Skeletal muscle satellite cell (primary cell): ENCODE measurements around the gene RFFL.
A peak's percentile ranks its signal among the peaks of the same experiment; 100 is the strongest.
"Not testable (repeated sequence)": the region's sequence is repeated elsewhere in the genome, so short reads cannot be mapped to it uniquely, and the experiment has no call there.

Experiments
- H3K27me3 ChIP-seq: 2 replicates; pipeline ENCODE4 v1.7.0; 2013; ENCODE audit warnings: low read length; ENCODE audit not compliant: control insufficient read depth, insufficient read depth
- H3K36me3 ChIP-seq: 2 replicates; pipeline ENCODE4 v1.7.0; 2013; ENCODE audit warnings: mild to moderate bottlenecking, control low read depth, low read length; ENCODE audit not compliant: insufficient read depth
- H3K4me1 ChIP-seq: 2 replicates; pipeline ENCODE4 v1.7.0; 2013; ENCODE audit warnings: low read length; ENCODE audit not compliant: control insufficient read depth, insufficient read depth
- H3K4me2 ChIP-seq: 2 replicates; pipeline ENCODE4 v1.7.0; 2013; ENCODE audit warnings: mild to moderate bottlenecking, low read length
- H3K4me3 ChIP-seq: 2 replicates; pipeline ENCODE4 v1.7.0; 2013; ENCODE audit warnings: low read length
- H3K9ac ChIP-seq: 2 replicates; pipeline ENCODE4 v1.7.0; 2013; ENCODE audit warnings: mild to moderate bottlenecking, low read depth, low read length, moderate library complexity
- H3K9me3 ChIP-seq: replicated peaks from 2 replicates; pipeline ENCODE4 v1.7.0; 2013; ENCODE audit warnings: mild to moderate bottlenecking, control low read depth, low read length

Gene RFFL

DNA sequence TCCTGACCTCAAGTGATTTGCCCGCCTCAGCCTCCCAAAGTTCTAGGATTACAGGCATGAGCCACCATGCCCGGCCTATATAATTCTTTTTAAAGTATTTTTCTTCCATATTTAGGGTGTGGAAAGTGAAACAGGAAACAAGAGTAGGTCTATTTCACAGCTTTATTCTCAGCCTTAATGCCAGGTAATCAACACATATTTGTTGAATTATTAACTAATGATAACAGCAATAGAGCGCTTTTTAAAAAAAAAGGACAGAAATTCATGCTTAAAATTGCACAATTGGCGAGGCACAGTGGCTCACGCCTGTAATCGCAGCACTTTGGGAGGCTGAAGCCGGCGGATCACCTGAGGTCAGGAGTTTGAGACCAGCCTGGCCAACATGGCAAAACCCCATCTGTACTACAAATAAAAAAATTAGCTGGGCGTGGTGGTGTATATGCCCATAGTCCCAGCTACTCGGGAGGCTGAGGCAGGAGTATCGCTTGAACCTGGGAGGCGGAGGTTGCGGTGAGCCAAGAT lies 18.0 kb downstream of the RFFL start:
- H3K36me3 ChIP-seq, H3K27me3 ChIP-seq, H3K4me3 ChIP-seq, H3K4me2 ChIP-seq, H3K9me3 ChIP-seq, H3K9ac ChIP-seq: not testable (repeated sequence)
- H3K4me1 ChIP-seq = peaks cover 16% of the 10 kb centered on the region

DNA sequence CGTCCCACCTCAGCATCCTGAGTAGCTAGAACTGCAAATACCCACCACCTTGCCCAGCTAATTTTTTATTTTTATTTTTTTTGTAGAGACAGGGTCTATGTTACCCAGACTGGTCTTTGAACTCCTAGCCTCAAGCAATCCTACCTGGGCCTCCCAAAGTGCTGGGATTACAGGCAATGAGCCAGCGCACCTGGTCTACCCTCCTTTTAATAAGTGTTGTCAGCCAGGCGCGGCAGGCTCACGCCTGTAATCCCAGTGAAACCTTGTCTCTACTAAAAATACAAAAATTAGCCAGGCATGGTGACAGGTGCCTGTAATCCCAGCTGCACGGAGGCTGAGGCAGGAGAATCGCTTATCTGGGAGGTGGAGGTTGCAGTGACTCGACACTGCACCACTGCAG lies 19.3 kb downstream of the RFFL start:
- no peaks in the 10 kb centered on the region for H3K27me3 ChIP-seq
- H3K9me3 ChIP-seq = no peaks in the 10 kb centered on the region
- H3K36me3 ChIP-seq = peaks cover 3% of the 10 kb centered on the region
- H3K9ac ChIP-seq = no peak overlapping the region
- no peak overlapping the region for H3K4me2 ChIP-seq
- H3K4me3 ChIP-seq = no peak overlapping the region
- H3K4me1 ChIP-seq = peaks cover 16% of the 10 kb centered on the region

DNA sequence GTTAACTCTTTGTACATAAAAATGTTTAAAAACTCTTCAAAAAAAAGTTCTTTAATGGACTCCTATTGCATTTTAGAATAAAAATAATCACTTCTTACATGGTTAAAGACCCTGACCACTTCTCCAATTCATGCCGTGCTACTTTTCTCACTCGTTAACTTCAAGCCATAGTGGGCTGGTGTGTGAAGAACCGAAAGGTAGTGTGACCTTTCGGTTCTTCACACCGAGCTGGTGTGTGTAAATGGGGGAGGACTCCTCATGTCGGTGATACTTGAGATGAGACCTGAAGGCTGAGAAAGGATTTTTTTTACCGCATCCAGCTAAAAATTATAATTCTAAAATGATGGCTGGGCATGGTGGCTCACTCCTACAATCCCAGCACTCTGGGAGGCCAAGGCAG lies 22.1 kb downstream of the RFFL start:
- Histone ChIP-seq H3K4me2 (no peak overlapping the region), H3K9ac (no peak overlapping the region), H3K36me3 (peaks cover 3% of the 10 kb centered on the region), H3K9me3 (no peaks in the 10 kb centered on the region), H3K4me3 (no peak overlapping the region), H3K27me3 (no peaks in the 10 kb centered on the region), H3K4me1 (peaks cover 7% of the 10 kb centered on the region)

DNA sequence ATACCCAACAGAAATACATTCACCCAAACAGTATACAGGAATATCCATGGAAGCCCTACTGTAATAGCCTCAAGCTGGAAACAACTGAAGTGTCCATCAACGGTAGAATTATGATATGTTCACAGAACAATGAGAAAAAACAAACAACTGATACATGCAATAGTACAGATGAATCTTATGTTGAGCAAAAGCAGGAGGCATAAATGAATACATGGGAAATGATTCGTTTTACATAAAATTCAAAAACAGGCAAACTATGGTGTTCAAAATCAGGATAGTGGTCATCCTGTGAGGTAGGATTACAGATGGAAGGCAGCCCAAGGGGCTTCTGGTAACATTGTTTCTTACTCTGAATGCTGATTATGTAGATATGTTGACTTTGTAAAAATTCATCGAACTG lies 25.1 kb downstream of the RFFL start:
- Histone ChIP-seq H3K27me3 (no peaks in the 10 kb centered on the region), H3K9me3 (no peaks in the 10 kb centered on the region), H3K36me3 (peaks cover 3% of the 10 kb centered on the region), H3K4me3 (no peak overlapping the region), H3K4me1 (no peaks in the 10 kb centered on the region), H3K4me2 (no peak overlapping the region), H3K9ac (no peak overlapping the region)

DNA sequence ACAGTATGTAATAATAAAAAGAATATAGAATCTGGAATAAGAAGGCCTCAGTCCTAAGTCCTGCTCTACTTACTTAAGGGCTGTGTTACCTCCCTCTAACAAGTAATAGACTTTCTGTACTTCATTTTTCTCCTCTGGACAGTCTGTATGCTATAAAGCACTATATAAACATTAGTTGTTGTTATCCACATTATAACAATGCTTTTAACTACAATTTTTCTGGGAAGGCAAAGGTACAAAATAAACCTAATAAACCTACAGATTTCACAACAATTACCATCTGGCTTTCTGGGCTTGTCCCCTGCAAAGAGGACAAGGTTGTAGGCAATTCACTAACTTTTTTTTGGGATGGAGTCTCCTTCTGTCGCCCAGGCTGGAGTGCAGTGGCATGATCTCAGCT lies 32.7 kb downstream of the RFFL start:
- no peaks in the 10 kb centered on the region for H3K27me3 ChIP-seq
- no peak overlapping the region for H3K4me3 ChIP-seq
- peaks cover 7% of the 10 kb centered on the region for H3K36me3 ChIP-seq
- no peak overlapping the region for H3K9ac ChIP-seq
- no peak overlapping the region for H3K4me2 ChIP-seq
- peaks cover 13% of the 10 kb centered on the region for H3K4me1 ChIP-seq
- H3K9me3 ChIP-seq = no peaks in the 10 kb centered on the region

- peak overlapping the region; percentile 38 for H3K4me2 ChIP-seq
- no peaks in the 10 kb centered on the region for H3K9me3 ChIP-seq
- H3K4me1 ChIP-seq = peaks cover 16% of the 10 kb centered on the region
- peak overlapping the region; percentile 18 for H3K9ac ChIP-seq
- H3K4me3 ChIP-seq = no peak overlapping the region
- H3K27me3 ChIP-seq = no peaks in the 10 kb centered on the region
- peaks cover 12% of the 10 kb centered on the region for H3K36me3 ChIP-seq
Measured at GRCh38 chr17:35028531-35029262, 34.8 kb downstream of the RFFL start.

DNA sequence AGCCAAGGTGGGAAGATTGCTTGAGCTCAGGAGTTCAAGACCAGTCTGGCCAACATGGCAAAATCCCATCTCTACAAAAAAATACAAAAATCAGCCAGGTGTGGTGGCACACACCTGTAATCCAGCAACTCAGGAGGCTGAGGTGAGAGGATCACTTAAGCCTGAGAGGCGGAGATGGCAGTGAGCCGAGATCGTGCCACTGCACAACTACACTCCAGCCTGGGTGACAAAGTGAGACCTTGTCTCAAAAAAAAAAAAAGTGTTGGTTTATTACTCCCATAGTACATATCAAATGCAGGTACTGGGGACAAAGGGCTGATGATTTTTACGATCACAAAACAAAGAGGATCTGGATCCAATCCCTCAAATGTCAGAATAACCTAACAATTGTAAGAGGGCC lies 35.4 kb downstream of the RFFL start:
- H3K4me3 ChIP-seq, H3K9ac ChIP-seq, H3K4me2 ChIP-seq, H3K27me3 ChIP-seq, H3K9me3 ChIP-seq: not testable (repeated sequence)
- H3K4me1 ChIP-seq = peaks cover 22% of the 10 kb centered on the region
- H3K36me3 ChIP-seq = peaks cover 12% of the 10 kb centered on the region

- H3K9ac ChIP-seq = no peak overlapping the region
- H3K9me3 ChIP-seq = no peaks in the 10 kb centered on the region
- H3K27me3 ChIP-seq = no peaks in the 10 kb centered on the region
- H3K4me2 ChIP-seq = no peak overlapping the region
- no peak overlapping the region for H3K4me3 ChIP-seq
- H3K4me1 ChIP-seq = peaks cover 42% of the 10 kb centered on the region
- peaks cover 23% of the 10 kb centered on the region for H3K36me3 ChIP-seq
Measured at GRCh38 chr17:35025541-35025940, 38.0 kb downstream of the RFFL start.

- no peaks in the 10 kb centered on the region for H3K27me3 ChIP-seq
- H3K36me3 ChIP-seq = peaks cover 40% of the 10 kb centered on the region
- H3K4me2 ChIP-seq = peak overlapping the region; percentile 28
- H3K4me1 ChIP-seq = peaks cover 37% of the 10 kb centered on the region
- no peaks in the 10 kb centered on the region for H3K9me3 ChIP-seq
- peak overlapping the region; percentile 77 for H3K9ac ChIP-seq
- H3K4me3 ChIP-seq = no peak overlapping the region
Measured at GRCh38 chr17:35023538-35023937, 40.0 kb downstream of the RFFL start.

DNA sequence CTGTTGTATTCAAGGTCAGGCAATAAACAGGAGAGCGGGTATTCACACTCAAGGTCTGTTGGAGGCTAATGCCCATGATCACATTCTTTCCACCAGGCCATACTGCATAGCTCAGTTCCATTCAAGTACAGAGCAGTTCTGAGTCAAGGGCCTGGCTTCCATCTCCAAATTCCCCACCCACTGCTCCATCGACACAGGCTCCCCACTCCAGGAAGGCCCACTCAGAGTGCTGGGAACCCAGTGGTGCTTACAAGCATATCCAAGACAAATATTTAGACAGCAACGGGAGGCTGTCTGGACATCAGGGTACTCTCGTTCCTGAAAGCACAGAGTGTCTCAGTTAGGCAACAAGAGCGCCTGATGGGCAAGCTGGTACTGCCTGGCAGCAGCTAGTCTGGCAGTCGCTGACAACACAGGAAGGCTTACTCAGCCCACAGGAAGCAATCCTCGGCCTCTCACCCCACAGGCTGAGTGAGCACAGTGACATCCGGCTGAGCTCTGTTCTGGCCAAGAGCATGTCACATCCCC lies 40.9 kb downstream of the RFFL start:
- peaks cover 41% of the 10 kb centered on the region for H3K36me3 ChIP-seq
- peak overlapping the region; percentile 77 for H3K9ac ChIP-seq

DNA sequence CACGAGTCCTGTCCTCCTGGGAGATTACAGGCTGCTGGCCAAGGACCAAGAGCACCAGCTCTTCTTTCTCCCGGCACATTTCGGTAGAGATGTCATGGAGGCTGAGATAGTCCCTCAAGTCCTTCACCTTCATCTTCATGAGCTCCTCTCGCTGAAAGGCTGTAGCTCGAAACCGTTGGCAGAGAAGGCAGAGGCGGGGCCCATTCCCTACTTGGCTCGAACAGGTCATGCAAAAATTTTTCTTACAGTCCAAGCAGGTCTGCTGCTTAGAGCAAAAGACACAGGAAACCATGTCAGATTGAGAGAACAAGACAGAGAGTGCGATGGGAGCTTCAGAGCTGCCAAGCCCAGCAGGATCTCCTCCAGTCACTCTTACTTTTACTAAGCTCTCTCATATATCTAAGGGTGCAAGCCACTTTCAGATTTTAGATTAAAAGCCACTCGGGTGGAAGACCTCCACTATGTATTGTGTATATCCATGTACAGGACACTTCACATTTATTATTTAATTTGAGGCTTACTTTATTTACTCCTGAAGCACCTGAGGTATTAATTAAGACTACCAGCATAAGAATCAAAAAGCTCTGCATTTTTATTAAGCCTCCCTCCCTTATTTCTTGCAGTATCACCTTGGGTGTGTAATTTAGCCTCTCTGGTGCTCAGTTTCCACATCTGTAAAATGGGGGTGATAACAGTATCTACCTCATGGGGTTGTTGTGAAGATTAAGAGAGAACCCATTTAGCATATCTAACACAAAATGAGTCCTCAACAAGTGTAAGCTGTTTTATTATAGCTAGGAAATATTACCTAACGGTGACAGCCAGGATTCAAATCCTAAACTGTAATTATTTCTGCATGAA lies 41.8 kb downstream of the RFFL start:
- Histone ChIP-seq H3K36me3 (peaks cover 49% of the 10 kb centered on the region), H3K4me1 (peaks cover 30% of the 10 kb centered on the region), H3K4me3 (peak overlapping the region; percentile 26), H3K9ac (peak overlapping the region; percentile 77), H3K4me2 (peak overlapping the region; percentile 64), H3K9me3 (no peaks in the 10 kb centered on the region), H3K27me3 (no peaks in the 10 kb centered on the region)

More for the DNA sequence above, 40.9 kb downstream of the RFFL start:
- Histone ChIP-seq H3K4me1 (peaks cover 30% of the 10 kb centered on the region), H3K27me3 (no peaks in the 10 kb centered on the region), H3K4me2 (peak overlapping the region; percentile 64), H3K9me3 (no peaks in the 10 kb centered on the region), H3K4me3 (peak overlapping the region; percentile 26)
